Retinal pigment epithelial cell (primary cell): ENCODE data around the gene ARHGAP9.

ENCODE experiments used
- DNase-seq: peaks from one replicate; pipeline ENCODE4 v3.0.0-alpha.2; 2010; ENCODE audit warnings: low read depth
- H3K4me3 ChIP-seq: 2 replicates; pipeline ENCODE4 v1.5.1; 2011; ENCODE audit warnings: mild to moderate bottlenecking, low read length, control low read depth, moderate library complexity
- TF ChIP-seq, protein P1 (sequence below): conservative IDR thresholded peaks from 2 replicates; pipeline ENCODE4 v1.5.1; 2011; ENCODE audit warnings: low read depth, low read length, control low read depth, inconsistent platforms

ARHGAP9 gene

GRCh38 chr12:57469296-57470164, 10.1 kb downstream of the ARHGAP9 start:
- H3K4me3 ChIP-seq, result no peak overlapping the region
- no peak for DNase-seq
- TF ChIP-seq, protein P1, sequence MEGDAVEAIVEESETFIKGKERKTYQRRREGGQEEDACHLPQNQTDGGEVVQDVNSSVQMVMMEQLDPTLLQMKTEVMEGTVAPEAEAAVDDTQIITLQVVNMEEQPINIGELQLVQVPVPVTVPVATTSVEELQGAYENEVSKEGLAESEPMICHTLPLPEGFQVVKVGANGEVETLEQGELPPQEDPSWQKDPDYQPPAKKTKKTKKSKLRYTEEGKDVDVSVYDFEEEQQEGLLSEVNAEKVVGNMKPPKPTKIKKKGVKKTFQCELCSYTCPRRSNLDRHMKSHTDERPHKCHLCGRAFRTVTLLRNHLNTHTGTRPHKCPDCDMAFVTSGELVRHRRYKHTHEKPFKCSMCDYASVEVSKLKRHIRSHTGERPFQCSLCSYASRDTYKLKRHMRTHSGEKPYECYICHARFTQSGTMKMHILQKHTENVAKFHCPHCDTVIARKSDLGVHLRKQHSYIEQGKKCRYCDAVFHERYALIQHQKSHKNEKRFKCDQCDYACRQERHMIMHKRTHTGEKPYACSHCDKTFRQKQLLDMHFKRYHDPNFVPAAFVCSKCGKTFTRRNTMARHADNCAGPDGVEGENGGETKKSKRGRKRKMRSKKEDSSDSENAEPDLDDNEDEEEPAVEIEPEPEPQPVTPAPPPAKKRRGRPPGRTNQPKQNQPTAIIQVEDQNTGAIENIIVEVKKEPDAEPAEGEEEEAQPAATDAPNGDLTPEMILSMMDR, result no peak

- no peak overlapping the region for H3K4me3 ChIP-seq
- TF ChIP-seq, protein P1, result no peak
- no peak for DNase-seq
Observed at GRCh38 chr12:57467915-57468314, 11.8 kb downstream of the ARHGAP9 start.

- TF ChIP-seq, protein P1, result no peak
- no peak for DNase-seq
- no peak overlapping the region for H3K4me3 ChIP-seq
Observed at GRCh38 chr12:57467212-57467874, 12.3 kb downstream of the ARHGAP9 start.

GRCh38 chr12:57465747-57466505, 13.7 kb downstream of the ARHGAP9 start:
- no peak overlapping the region for H3K4me3 ChIP-seq
- no peak for DNase-seq
- TF ChIP-seq, protein P1, result no peak

GRCh38 chr12:57465030-57465746, 14.5 kb downstream of the ARHGAP9 start:
- no peak overlapping the region for H3K4me3 ChIP-seq
- TF ChIP-seq, protein P1, result no peak
- DNase-seq, result no peak

DNA sequence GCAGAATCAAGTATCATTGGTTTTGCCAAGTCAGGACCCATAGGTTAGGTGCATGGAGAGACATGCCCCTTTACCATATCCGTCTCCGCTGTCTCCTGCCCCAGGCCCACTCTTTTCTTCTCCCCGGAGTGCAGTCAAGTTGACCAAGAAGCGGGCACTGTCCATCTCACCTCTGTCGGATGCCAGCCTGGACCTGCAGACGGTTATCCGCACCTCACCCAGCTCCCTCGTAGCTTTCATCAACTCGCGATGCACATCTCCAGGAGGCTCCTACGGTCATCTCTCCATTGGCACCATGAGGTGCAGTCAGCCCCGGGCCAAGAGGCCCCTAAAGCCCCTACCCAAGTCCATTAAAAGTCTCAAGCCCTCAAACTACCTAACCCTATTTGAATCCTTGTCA, 15.1 kb downstream of the ARHGAP9 start:
- DNase-seq, result no peak
- no peak overlapping the region for H3K4me3 ChIP-seq
- TF ChIP-seq, protein P1, result no peak
